Testis (tissue), 2 donors: Measurements from ENCODE around the gene ZBTB46.

ENCODE experiments used
- POLR2A ChIP-seq: fragments of 450-650 bp; IDR thresholded peaks from one replicate; pipeline ENCODE4 v1.6.1; 2017; ENCODE audit warnings: antibody characterized with exemption, mild to moderate bottlenecking, moderate library complexity
- TF ChIP-seq, protein P1 (sequence below), 3 experiments: fragments of 450-650 bp in 2 of 3; fragments of 200-600 bp in 1 of 3; sonication (generic) in 1 of 3; IDR thresholded peaks; one replicate each; pipeline ENCODE4 v1.5.1; 2016 to 2019; ENCODE audit warnings: antibody characterized with exemption in 3 of 3, mild to moderate bottlenecking in 2 of 3, moderate library complexity in 1 of 3

- TF ChIP-seq, protein P1, sequence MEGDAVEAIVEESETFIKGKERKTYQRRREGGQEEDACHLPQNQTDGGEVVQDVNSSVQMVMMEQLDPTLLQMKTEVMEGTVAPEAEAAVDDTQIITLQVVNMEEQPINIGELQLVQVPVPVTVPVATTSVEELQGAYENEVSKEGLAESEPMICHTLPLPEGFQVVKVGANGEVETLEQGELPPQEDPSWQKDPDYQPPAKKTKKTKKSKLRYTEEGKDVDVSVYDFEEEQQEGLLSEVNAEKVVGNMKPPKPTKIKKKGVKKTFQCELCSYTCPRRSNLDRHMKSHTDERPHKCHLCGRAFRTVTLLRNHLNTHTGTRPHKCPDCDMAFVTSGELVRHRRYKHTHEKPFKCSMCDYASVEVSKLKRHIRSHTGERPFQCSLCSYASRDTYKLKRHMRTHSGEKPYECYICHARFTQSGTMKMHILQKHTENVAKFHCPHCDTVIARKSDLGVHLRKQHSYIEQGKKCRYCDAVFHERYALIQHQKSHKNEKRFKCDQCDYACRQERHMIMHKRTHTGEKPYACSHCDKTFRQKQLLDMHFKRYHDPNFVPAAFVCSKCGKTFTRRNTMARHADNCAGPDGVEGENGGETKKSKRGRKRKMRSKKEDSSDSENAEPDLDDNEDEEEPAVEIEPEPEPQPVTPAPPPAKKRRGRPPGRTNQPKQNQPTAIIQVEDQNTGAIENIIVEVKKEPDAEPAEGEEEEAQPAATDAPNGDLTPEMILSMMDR (IDR thresholded peaks at IDR 0.05) = no peak
- TF ChIP-seq POLR2A = no peak
Measured at GRCh38 chr20:63752411-63753101, 78.5 kb downstream of the ZBTB46 start.
